OCI-LY1 (cell line): ENCODE data around the gene GNAI1.

ENCODE experiments used
- H2AFZ ChIP-seq: fragments of 200-600 bp; sonication (generic), shearing (Covaris generic); 2 replicates; pipeline ENCODE4 v1.6.0; 2014; ENCODE audit warnings: antibody characterized with exemption, mild to moderate bottlenecking, low read length
- H3F3A ChIP-seq: fragments of 200-600 bp; sonication (generic), shearing (Covaris generic); 2 replicates; pipeline ENCODE4 v1.6.0; 2014; ENCODE audit warnings: mild to moderate bottlenecking, antibody characterized with exemption, low read length, moderate library complexity; ENCODE audit not compliant: insufficient read depth
- H3K27ac ChIP-seq: fragments of 200-600 bp; sonication (generic); 2 replicates; pipeline ENCODE4 v1.5.1; 2014; ENCODE audit warnings: low read length, mixed run types, mild to moderate bottlenecking, low read depth; ENCODE audit not compliant: poor library complexity, severe bottlenecking
- H3K27me3 ChIP-seq: fragments of 200-600 bp; sonication (generic); 2 replicates; pipeline ENCODE4 v1.6.0; 2014; ENCODE audit warnings: antibody characterized with exemption, mild to moderate bottlenecking, low read length, moderate library complexity; ENCODE audit not compliant: insufficient read depth
- H3K36me3 ChIP-seq: fragments of 200-600 bp; sonication (generic); 2 replicates; pipeline ENCODE4 v1.6.1; 2014; ENCODE audit warnings: mild to moderate bottlenecking, antibody characterized with exemption, low read length, moderate library complexity, mixed read lengths; ENCODE audit not compliant: insufficient read depth
- H3K4me1 ChIP-seq: fragments of 200-600 bp; sonication (generic); 2 replicates; pipeline ENCODE4 v1.5.1; 2014; ENCODE audit warnings: mild to moderate bottlenecking, low read length, moderate library complexity; ENCODE audit not compliant: insufficient read depth, severe bottlenecking
- H3K4me2 ChIP-seq: fragments of 200-600 bp; sonication (generic), shearing (Covaris generic); 2 replicates; pipeline ENCODE4 v1.6.1; 2014; ENCODE audit warnings: low read length
- H3K4me3 ChIP-seq: fragments of 200-600 bp; sonication (generic); 2 replicates; pipeline ENCODE4 v1.5.1; 2014; ENCODE audit warnings: low read length, low read depth, mild to moderate bottlenecking, mixed read lengths; ENCODE audit not compliant: poor library complexity, severe bottlenecking
- H3K79me2 ChIP-seq: fragments of 200-600 bp; shearing (Covaris generic); 2 replicates; pipeline ENCODE4 v1.6.1; 2016; ENCODE audit warnings: mixed run types, low read length, mixed read lengths; ENCODE audit not compliant: insufficient read depth
- H3K9ac ChIP-seq: fragments of 200-600 bp; sonication (generic), shearing (Covaris generic); 2 replicates; pipeline ENCODE4 v1.6.1; 2014; ENCODE audit warnings: mild to moderate bottlenecking, low read length, mixed read lengths
- H3K9me2 ChIP-seq: fragments of 200-600 bp; sonication (generic), shearing (Covaris generic); 2 replicates; pipeline ENCODE4 v1.6.1; 2014; ENCODE audit warnings: low read depth, mild to moderate bottlenecking, low read length, mixed read lengths
- H3K9me3 ChIP-seq: fragments of 200-600 bp; shearing (Covaris generic); 2 replicates; pipeline ENCODE4 v1.6.1; 2014; ENCODE audit warnings: low read length, mixed read lengths
- H4K20me1 ChIP-seq: fragments of 200-600 bp; sonication (generic), shearing (Covaris generic); 2 replicates; pipeline ENCODE4 v1.6.0; 2016; ENCODE audit warnings: mild to moderate bottlenecking, low read length; ENCODE audit not compliant: insufficient read depth
- CTCF ChIP-seq: fragments of 200-600 bp; sonication (generic), shearing (Covaris generic); IDR thresholded peaks from 2 replicates; pipeline ENCODE4 v1.5.1; 2017; ENCODE audit warnings: mild to moderate bottlenecking, antibody characterized with exemption, low read length, moderate library complexity, mixed read lengths
- EZH2 ChIP-seq: fragments of 200-600 bp; sonication (generic), shearing (Covaris generic); IDR thresholded peaks from 2 replicates; pipeline ENCODE4 v1.8.0; 2017; ENCODE audit warnings: borderline replicate concordance, mixed run types, mild to moderate bottlenecking, antibody characterized with exemption, low read length, moderate library complexity, mixed read lengths

GNAI1 gene

GRCh38 chr7:80187727-80188126, 53.1 kb downstream of the GNAI1 start:
- Histone ChIP-seq H2AFZ (no peak overlapping the region), H3F3A (no peaks in the 10 kb centered on the region), H3K4me2 (no peak overlapping the region), H3K79me2 (no peaks in the 10 kb centered on the region), H3K9me2 (no peaks in the 10 kb centered on the region), H3K27me3 (no peaks in the 10 kb centered on the region), H3K4me1 (no peaks in the 10 kb centered on the region), H3K36me3 (no peaks in the 10 kb centered on the region), H4K20me1 (no peaks in the 10 kb centered on the region), H3K4me3 (no peak overlapping the region), H3K9ac (no peak overlapping the region), H3K27ac (no peak overlapping the region), H3K9me3 (no peaks in the 10 kb centered on the region)
- TF ChIP-seq CTCF = no peak
- no peak for TF ChIP-seq EZH2

- Histone ChIP-seq H3K9me2 (no peaks in the 10 kb centered on the region), H3K9ac (no peak overlapping the region), H3K4me2 (no peak overlapping the region), H3K9me3 (no peaks in the 10 kb centered on the region), H3K4me1 (no peaks in the 10 kb centered on the region), H3K27me3 (no peaks in the 10 kb centered on the region), H3K27ac (no peak overlapping the region), H3F3A (no peaks in the 10 kb centered on the region), H3K36me3 (no peaks in the 10 kb centered on the region), H3K4me3 (no peak overlapping the region), H3K79me2 (no peaks in the 10 kb centered on the region), H4K20me1 (no peaks in the 10 kb centered on the region), H2AFZ (no peak overlapping the region)
- TF ChIP-seq CTCF (no peak), EZH2 (no peak)
These were observed 55.0 kb downstream of the GNAI1 start for GRCh38 chr7:80189638-80190037.

- Histone ChIP-seq H3K9me3 (no peaks in the 10 kb centered on the region), H3K36me3 (no peaks in the 10 kb centered on the region), H3K4me3 (no peak overlapping the region), H3K27me3 (no peaks in the 10 kb centered on the region), H3K9me2 (no peaks in the 10 kb centered on the region), H3K27ac (no peak overlapping the region), H2AFZ (no peak overlapping the region), H4K20me1 (no peaks in the 10 kb centered on the region), H3K4me1 (no peaks in the 10 kb centered on the region), H3K9ac (no peak overlapping the region), H3F3A (no peaks in the 10 kb centered on the region), H3K4me2 (no peak overlapping the region), H3K79me2 (no peaks in the 10 kb centered on the region)
- TF ChIP-seq EZH2 (no peak), CTCF (no peak)
These were observed 63.0 kb downstream of the GNAI1 start for GRCh38 chr7:80197627-80198026.
